Measurements from ENCODE around the gene CERS3.

The CERS3 gene

DNA sequence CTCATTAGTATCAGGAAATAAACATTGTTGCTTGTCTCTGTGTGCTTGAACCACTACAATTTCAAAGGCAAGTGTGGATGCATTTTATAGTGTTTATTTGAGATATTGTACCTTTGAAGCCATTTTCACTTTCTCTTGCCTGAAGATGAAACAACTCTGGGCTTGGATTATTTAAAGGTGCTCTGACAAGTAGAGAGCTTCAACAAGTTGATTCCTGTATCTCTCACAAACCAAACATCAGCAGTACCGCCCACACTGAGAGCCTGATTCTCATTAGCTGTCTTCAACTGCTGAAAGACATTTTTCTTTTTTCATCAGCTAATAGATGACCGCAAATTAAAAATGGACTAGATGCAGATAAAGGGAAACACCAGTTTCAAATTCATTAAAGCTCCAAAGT is 806 bp upstream of the CERS3 start:
- DNase-seq = no peak

DNA sequence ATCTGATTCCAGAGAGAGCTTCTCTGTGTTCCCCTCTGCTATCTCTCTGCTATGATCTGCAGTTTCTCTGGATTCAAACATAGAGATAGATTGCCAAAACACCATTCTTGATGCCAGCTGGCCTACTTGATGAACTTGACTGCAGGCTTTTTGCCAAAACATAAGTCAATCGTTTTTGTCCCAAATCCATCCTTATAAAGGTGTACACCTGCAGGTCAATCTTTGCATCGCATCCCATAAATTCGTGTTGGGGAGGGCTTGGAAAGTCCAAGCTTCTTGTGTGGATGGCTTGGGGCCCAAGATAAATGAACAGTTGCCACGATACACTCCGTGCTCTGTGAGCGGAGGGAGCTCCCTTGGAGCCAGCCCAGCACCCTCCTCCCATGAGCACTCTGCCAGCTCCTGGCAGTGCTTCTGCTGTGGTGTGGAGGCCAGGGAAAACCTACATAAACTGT is 2.7 kb downstream of the CERS3 start:
- DNase-seq = no peak

DNA sequence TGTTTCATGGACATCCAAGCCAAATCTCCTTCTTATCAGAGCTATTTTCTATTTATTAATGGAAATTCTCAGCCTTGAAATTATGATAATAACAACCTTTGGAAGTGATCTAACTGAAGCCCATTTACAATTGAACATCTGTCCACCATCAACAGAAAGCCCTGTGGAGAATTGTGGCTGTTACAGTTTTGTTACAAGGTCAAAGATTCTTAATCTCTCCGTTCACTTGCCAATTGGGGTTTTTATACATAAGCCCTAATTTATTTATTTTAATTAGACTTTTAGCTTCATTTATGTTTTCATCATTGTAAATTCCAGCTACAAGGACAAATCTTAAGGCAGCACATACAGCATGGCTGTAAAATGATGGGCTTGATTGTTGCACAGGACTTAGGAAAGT is 3.3 kb downstream of the CERS3 start:
- no peak for DNase-seq

DNA sequence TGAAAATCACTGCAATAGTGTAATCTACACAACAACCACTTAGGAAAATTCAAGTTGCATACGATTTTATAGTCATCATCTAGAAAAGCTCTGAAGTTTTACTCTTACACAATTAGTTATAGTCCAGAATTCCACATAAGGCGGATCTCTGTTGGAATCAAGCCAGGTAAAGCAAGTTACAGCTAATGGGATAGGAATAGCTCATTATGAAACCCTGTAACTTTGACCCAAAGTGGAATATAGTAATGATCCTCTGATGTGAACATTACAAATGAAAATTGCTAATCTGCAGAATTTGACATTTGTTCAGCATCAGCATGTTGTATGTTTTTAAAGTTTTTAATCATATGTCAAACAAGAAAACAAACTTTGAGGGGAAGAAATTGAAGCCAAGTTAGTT is 4.4 kb downstream of the CERS3 start:
- DNase-seq = no peak

DNA sequence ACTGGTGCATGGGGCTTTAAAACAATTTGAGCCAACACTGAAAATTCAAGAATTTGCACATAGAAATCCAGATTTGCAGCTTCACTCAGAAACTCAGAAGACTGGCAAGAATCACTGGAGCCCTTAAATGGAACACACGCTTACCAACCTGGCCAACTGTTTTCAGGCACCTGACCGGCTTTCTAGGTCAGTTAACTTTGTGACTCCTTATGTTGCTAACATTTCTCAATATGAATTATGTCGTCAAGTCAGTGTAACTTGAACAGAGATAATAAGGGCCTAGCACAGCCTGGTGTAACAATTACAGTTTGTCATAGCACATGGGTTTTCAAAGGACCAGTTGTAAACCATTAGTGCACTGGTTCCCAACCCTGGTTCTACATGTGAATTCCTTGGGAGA is 6.8 kb downstream of the CERS3 start:
- no peak for DNase-seq

DNA sequence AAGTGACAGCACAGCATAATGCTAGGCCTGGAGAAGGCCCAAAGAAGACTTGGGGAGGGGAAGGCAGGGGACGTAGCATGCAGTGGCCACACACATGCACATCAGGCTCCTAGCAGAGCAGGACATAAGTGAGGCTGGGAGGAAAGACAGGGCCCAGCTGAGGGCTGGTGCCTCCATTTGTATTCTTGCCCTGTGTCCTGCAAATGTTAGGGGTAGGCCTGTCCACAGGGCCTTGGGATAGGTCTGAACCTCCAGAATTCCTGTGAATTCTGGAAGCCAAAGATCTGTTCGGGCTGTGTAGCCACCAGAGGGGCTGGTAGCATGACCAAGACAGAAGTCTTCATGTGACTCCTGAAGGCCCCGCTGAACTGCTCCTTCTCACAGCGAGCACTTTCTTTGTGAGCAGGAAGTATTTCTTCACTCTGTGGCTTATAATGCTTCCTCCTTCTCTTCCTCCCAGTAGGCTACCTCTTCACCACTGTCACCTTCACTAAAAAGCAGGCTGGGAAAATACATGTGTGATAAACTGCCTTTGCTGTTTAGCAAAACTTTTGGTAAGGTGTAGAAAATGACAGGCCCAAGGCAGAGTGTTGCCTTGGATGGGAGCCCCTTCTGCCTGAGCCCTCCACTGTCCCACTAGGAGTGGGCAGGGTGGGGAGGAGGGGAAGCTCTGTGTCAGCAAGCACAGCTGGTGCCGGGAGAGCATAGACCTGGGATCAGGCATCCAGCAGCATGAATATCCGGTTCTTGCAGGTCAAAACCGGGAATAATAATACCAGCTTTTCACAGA is 8.4 kb downstream of the CERS3 start:
- peak; percentile 36 to 82 (median 72) for DNase-seq

DNA sequence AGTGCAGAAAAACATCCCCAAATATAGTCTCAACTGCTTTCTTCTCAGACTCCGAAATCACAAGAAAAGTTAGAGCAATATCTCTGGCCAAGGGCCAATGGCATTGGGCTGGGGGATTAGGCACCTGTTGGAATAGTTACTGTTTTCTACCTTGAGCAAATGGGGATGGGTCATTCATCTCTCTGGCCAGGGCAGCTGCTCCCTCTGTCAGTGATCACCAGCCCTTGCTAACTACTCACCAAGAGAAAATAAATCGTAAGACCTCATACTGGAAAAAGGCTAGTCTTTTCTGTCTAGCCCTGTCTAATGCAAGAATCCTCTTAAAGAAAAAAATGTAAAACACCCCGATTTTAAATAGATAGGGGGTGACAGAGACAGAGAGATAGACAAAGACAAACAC is 10.9 kb downstream of the CERS3 start:
- DNase-seq = no peak

DNA sequence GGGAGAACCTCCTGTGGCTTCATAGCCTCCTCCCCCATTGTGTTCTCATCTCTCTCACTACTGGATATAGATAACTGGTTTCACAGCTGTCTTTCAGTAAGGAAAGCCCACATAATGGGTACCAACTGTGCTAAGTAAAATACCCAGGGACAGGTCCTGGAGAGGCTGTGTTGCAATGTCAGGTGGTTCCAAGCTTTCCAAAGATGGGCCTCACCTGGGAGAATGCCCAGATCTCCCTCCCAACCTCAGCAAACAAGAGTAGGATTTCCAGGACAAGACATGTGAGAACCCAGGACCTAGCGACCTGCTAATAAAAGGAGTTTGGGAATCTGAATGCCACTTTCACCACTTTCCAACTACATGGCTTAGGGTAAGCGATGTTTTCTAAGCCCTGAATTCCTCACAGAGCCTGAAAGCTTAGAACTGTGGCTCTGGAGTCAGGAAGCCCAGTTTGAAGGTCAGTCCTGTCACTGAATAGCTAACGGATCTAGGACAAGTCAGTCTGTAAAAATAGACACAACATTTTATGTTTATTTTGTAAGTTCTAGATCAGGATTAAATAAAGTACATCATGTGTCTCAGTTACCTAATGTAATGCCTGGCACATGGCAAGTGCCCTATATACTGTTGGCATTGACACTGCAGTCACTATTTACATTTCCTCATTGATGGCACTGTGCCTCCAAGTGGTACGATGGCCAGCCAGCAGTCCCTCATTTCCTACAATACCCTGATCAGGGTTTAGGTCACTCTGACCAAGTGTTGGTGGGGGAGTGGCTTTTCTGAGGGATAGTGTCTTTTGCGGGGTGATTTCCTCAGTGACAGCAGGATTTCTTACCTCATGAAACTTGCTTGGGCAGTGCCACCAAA is 11.9 kb downstream of the CERS3 start:
- peak; percentile 13 to 60 (median 34) for DNase-seq

DNA sequence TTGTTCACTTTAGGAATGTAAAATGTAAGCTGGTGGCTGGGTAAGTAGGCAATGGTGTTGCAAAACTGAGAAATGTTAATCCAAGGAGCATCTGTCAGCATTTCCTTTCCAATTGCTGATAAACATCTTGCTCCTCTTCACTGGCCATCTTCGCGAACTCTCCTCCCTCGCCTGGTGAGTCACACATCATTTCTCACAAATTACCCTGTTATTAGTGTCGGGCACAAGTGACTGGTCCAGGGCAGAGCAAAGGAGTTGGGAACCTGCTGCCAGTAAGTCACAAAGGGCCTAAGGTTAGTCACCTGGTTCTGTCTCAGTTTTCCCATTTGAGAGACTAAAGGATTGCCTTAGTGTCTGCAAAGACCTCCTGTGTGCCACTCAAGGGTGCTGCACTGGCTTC is 13.0 kb downstream of the CERS3 start:
- peak; percentile 33 to 60 (median 42) for DNase-seq

DNA sequence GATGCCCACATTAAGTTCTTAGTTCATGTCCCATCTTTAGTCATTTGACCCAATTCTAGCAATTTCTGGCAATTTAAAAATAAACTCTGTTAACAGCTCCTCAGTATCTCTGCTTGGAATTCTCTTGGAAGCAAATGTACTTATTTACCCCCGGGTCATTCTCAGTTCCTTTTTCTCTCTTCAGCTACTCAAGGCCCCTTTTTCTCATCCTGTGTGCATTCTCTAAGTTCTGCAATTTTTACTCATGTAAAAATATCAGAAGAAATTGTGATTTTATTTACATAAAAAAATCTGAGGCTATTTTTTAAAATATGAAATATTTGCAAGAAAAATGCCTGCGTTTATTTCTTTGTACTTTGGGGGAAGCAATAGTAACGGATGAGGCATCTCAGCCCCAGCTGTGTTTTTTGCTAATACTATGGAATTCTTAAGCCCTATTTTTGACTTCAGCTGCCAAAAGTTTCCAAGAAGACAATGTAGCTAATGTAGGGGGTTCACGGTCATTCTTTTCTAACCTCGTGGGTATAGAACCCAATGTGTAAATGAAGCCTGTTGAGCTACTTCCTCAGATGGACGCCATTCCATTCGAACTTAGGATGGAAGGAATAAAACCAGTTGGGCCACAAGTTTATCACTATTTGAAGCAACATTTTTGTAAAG is 20.0 kb downstream of the CERS3 start:
- peak in 2 of 4 experiments; percentile 40 to 59 for DNase-seq

DNA sequence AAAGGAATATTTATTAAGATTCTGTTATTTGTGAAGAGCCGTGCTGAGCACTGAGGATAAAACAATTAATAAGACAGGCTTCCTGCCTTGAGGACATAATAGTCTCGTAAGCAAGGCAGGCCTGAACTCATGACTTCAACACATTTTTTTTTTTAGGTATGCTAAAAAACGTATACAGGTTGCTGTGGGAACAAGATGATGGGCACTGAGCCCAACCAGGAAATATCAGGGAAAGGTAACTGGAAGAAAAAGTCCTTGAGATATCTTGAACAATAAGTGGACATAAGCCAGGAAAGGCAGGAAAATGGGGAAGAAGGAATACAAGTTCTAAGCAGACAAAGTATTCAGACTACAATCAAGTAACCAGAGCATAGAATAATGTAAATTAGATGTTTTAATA is 26.1 kb downstream of the CERS3 start:
- DNase-seq = no peak

DNA sequence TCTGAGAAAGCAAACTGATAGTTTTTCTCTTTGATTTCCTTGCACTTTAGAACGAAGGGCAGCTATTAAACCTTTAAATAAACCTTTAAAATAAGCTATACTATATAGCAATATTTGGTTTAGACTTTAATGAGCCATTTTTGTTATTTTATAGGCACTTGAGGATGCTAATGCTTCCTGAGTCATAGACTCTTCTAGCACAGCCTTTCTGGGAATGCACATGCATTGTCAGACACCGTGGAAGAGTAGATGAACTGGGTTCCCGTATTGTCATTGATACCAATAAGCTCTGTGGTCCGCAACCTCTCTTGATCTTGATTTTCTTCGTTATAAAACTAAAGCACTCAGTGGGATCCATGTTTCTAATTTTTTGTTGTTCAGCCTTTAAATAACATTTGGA is 27.6 kb downstream of the CERS3 start:
- no peak for DNase-seq

DNA sequence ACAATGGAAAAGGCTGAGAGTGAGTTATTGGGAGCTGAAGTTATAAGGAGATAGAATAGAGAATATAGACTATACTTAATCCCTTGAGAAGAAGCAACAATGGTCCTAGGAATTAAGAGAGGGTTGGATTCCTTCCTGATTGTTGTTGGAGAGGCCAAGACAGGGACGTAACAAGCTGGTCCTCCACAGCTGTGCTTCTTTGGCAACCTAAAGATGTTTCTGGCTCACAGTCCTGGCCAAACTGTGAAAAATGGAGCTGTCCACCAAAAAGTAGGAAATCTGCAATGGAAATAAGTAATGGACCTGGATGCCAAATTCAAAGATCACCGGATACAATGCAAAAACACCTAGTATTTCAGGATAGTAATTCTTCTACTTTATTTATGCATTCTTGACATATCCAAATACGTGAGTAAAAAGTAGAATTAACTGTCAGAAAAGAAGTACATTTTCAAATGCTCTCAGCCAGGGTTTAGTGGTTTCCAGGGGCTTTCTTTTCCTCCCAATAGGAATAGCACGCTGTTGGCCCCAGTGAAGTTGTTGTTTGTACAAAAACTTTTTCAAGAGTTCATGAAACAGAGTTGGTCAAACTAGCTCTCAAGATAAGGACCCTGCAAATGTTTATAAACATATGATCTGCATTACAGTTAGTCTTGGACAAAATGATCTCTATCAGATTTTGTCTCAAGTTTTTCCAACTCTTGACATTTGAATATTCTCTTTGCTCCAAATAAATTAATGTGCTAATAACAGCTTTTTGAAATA is 28.3 kb downstream of the CERS3 start:
- no peak for DNase-seq

DNA sequence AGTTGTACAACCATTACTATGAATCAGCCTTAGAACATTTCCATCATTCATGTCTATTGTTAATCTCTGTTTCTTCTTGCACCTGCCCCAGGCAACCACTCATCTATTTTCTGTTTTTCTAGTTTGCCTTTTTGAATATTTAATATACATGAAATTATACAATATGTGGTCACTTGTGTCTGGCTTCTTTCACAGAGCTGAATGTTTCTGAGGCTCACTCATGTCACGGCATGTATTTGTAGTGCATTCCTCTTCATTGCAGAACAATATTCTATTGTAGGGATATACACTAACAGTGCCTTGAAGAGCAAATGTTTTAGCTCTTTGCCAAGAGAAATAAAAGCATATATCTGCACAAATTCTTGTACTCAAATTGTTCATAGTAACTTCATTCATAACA is 32.9 kb downstream of the CERS3 start:
- no peak for DNase-seq

DNA sequence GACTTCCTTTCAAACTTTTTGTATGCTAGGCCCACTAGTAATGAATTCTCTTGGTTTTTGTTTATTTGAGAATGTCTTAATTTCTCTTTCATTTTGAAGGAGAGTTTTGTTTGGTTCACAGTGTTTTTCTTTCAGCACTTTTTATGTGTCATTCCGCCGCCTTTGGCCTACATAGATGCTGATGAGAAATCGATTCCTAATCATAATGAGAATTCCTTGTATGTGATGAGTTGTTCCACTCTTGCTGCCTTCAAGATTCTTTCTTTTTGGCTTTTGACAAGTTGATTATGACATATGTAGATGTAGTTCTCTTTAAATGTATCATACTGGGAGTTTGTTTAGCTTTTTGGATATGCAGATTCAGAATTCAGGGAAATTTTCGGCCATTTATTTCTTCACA is 35.5 kb downstream of the CERS3 start:
- no peak for DNase-seq

DNA sequence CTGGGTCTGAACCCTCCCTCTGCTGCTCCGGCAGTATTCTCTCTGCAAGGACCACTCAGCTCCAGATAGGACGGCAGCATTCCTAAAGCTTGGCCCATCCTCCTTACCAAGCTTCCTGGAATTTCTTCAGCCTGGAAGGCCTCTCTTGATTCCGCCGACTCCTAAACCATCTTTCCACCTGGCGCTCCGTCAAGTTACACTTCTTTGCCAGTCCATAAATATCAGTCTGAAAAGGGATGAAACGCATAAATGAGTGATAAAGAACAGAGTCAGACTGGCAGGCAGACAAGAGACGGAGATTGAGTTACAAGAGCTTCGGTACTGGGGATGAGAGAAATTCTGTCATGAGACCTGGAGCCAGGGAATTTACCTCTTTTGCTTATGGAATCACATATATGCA is 44.3 kb downstream of the CERS3 start:
- no peak for DNase-seq

DNA sequence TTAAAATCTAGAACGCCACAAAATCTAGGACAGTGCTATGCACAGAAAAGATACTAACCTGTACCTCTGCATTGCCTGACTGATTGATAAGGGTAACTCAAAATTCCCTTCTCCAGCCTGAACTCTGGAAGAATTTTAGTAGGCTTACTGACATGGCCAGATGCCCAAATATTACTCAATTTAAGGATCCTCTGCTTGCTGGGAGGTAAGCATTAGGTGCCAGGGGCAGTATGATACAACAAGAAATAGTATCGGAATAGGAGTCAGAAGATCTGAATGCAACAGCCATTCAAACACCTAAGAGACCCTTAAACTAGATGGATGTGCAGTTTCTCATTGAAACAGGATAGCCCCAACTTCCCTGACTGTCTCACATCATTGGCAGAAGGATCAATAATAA is 45.4 kb downstream of the CERS3 start:
- DNase-seq = no peak

DNA sequence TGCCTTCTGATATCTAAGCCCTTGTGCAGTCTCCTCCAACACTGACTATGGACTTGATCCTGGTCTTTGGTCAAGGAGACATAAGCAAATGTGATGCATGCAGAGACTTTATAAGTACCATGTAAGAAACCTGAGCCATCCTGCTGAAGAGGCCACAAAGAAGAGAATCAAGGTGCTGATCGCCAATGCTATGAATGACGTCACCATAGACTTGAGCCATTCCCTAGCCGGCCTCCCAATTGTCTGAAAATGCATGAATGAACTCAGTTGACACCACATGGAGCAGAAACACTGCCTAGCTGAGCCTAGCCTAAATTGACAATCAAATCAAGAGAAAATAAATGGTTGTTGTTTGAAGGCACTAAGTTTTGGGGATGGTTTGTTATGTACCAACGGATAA is 51.9 kb downstream of the CERS3 start:
- no peak for DNase-seq

DNA sequence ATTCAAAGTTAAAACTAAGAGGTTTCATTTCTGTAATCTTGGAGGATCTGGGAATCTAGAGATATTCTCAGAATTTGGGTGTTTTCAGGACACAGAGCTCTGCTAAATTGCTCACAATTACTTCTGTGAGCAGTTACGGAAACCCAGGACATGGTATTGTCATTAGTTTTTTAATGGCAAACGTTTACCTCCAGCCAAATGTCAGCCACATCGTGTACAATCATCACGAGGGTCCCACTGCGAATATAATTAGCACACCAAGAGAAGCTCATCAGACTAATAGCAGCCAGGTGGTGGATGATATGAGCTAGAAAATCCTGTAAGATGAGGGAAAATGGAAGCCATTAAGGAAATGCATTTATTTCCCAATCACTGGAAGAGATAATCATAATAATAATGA is 56.0 kb downstream of the CERS3 start:
- no peak for DNase-seq

DNA sequence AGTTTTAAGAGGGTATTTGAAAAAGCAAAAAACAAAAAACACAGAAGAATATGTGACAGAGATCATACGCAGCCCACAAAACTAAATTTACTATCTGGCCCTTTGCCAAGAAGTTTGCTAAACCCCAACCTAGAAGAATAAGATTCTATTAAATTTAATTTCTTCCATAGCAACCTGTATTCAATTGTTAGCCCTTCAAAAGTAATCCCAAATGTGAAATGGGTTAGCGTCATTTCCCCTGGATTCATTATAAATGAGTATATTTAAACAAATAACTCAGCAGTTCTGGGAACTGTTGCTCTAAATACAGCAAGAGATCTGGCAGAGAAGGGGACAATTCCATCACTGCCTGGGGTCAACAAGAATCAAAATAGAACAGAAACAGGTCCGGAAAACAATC is 56.8 kb downstream of the CERS3 start:
- no peak for DNase-seq

DNA sequence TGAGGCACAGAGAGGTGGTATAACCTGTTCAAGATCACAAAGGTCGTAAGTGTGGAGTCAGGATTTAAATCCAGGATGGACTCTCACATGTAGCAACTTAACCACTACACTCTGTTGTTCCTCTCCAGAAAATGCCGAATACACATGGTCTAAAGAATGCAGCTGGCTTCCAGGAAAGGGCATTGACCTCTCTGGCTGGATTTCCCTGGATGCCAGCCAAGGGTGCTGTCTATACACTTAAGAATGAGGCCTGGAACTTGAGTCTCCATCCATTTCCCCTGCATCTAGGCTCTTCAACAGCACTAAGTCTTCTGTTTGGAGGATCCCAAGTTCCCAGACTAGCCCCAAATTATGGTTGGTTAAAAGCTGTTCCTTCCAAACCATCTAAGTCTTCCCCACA is 60.5 kb downstream of the CERS3 start:
- DNase-seq = no peak

DNA sequence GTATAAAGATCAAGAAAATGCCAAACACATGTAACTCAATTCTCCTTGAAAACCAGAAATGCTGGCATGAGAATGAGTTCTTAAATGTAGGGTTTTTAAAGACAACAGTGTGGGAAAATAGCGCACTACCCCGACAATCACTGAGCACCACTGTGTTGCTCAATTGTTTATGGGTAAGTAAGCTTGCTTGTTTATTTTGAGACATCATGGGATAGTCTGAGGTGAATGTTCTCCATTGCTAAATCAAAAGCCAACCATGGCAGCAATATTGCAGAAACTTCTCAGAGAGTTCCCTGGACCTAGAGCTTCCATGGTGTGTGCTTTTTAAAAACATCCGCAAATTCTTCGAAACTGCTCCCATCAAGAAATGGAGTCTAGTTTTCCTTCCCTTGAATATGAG is 62.7 kb downstream of the CERS3 start:
- DNase-seq = no peak

DNA sequence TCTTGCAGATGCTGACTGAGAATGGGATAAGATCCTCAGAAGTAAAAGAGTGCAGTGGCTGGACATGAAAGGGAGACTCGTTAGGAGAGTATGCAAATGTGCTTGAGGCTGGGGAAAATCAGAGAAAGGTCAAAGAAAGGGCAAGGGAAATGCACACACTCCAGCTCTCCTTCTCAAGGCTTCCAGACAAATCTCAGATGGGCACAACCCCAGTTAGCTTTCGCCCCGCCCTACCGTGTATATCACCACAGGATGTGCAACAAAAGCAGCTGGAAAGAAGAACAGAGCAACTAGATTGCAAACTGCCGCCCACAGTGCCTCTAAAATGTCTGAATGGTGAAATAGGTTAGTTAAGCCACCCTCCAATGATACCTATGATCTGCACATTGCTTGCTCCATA is 63.9 kb downstream of the CERS3 start:
- peak in 3 of 4 experiments; percentile 20 to 25 (median 23) for DNase-seq

Data from suppressor macrophage (primary cell).